GOT3 (cell line): ENCODE data around the gene HIVEP3.

Experiments used
- DNase-seq: peaks from one replicate; lab custom pipeline; 2025; ENCODE audit warnings: mixed read lengths; lab: John Stamatoyannopoulos, UW

The HIVEP3 gene

DNA sequence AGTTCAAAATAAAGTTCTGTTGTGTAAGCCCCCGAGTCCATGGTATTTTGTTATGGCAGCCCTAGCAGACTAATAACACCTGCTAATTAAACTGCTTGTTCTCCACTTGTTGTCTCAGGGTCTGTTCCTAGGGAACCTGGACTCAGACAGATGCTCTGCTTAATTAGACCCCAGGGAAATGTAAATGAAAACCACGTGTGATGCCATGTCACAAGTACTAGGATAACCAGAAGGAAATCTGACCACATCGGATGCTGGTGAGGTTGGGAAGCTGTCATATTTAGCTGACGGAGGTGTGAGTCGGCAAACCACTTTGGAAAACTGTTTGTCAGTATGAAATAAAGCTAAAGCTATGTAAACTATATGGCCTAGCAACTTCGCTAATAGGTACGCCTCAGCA is 453.8 kb downstream of the HIVEP3 start:
- no peak for DNase-seq

DNA sequence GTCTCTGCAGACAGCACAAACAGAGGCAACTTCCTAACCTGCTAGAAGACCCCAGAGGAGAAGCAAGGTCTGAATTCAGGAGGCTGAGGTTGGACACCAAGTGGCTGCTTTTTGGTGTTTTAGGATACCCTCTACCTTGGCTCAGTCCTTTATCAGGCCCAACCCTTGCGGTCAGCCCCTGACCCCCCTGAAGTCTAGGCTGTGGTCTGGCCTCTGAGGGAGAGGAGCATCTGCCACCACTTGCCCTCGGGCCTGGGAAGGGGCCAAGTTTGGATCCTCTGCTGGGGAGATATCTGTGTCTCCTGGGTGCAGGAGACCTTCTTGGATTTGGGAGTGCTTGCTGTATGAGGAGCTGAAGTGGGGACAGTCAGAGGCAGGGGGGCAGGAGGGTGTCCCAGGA is 455.2 kb downstream of the HIVEP3 start:
- no peak for DNase-seq

DNA sequence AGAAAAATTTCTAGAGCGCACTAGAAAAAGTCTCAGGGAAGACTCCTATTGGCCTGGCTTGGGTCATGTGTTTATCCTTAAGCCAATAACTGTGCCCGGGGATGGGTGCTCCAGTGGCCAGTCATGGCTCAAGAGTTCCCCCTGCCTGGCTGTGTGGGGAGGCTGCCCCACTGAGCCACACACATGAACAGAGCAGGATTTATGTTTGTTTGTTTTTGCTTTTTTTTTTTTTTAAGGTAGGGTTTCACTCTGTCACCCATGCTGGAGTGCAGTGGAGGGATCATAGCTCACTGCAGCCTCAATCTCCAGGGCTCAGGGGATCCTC is 456.1 kb downstream of the HIVEP3 start:
- DNase-seq: no peak

DNA sequence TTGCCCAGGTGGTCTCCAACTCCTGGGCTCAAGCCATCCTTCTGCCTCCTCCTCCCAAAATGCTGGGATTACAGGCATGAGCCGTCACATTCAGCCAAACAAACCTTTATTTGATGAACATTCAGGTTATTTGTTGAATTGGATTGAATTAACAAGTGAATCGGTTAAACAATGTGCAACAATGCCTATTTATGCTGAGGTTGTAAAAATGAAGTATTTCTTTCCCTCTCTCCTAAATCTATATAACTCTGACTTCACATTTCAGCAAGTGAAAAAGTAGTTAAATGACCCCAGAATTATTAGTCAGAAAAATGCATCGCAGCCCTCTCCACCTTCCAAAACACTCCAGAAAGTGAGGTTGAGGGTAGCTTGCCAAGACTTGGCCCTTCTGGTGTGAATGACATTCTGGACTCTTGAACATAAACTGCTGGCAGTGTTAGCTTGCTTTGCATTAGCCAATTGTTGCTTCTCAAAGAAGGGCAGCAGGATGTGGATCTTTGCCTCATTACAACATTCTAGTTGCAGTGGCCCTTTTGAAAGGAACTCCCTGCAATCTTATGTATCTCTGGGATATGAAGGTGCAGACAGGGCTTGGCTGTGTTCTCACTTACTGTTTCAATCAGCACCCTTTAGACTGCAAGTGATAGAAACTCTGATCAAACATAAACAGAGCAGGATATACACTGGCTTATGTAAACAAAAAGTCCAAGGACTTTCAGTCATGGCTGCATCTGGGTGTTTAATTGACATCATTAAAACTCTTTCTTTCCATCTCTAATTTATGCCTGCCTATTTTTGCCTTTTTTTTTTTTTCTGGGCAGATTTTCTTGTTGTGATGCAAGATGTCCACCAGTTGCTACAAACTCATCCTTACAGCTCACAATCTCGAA is 456.7 kb downstream of the HIVEP3 start:
- no peak for DNase-seq

DNA sequence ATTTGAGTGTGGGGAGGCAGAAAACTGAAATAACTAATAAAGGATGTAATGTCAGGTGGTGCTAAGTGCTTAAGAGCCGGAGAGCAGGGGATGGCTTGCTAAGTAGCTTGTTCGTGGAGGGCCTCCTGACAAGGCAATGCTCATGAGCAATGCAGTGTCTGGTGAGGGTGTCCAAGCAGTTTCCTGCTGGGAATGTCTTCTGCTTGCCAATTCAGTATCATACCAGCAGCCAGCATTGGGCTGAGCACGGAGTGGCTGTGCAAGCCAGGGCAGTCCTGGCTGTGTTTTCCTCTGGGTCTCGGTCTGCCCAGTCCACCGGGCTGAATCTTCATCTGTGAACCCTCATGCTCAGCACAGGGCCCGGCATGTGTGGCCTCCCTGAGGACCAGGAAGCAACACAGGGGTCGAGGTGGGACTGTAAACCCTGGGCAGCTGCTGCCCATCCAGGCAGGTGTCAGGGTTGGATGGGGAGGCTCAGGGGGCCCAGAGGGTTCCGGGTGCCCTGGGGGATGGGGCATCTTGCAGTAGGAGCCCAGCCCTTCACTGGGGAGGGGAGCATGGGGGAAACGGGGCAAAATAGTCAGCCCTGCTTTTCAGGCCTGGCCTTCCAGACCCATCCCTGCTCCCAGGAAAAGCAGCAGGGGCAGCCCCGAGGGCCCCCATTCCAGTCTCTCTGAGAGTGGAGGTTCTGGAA is 461.7 kb downstream of the HIVEP3 start:
- DNase-seq: no peak
